HEK293 (cell line): ENCODE results near the gene SULT1C4.

Experiments
- CTCF ChIA-PET: fragments of 350-600 bp; formaldehyde crosslinking; extraction: SDS; loops from one replicate; lab custom pipeline; 2021; ENCODE audit warnings: antibody characterized with exemption; lab: Yijun Ruan, JAX
- POLR2A ChIA-PET: fragments of 300-600 bp; formaldehyde crosslinking; extraction: SDS; loops from one replicate; lab custom pipeline; 2020; ENCODE audit warnings: antibody characterized with exemption, inconsistent platforms; lab: Yijun Ruan, JAX
- H3K27ac ChIP-seq: fragments of 200-500 bp; sonication (Bioruptor generic); 2 replicates; pipeline ENCODE4 v1.5.1; 2014; ENCODE audit warnings: low read depth, low read length, control low read depth, inconsistent platforms; ENCODE audit errors: extremely low read depth
- H3K36me3 ChIP-seq, 2 experiments: fragments of 200-500 bp in 1 of 2; sonication (Bioruptor generic) in 1 of 2; 1 replicate in 1 of 2; 2 replicates in 1 of 2; pipeline ENCODE4 v1.5.1; 2014 to 2017; ENCODE audit warnings: inconsistent platforms in 2 of 2, low read length in 2 of 2; ENCODE audit not compliant: control insufficient read depth in 2 of 2, insufficient read depth in 1 of 2
- H3K4me1 ChIP-seq: fragments of 200-500 bp; sonication (Bioruptor generic); 2 replicates; pipeline ENCODE4 v1.5.1; 2014; ENCODE audit warnings: mild to moderate bottlenecking, low read length, inconsistent platforms; ENCODE audit not compliant: control insufficient read depth, insufficient read depth
- H3K4me3 ChIP-seq: 2 replicates; pipeline ENCODE4 v1.5.1; 2011; ENCODE audit warnings: low read depth, mild to moderate bottlenecking, control low read depth, low read length, moderate library complexity
- H3K9me3 ChIP-seq: fragments of 200-500 bp; sonication (Bioruptor generic); 2 replicates; pipeline ENCODE4 v1.5.1; 2014; ENCODE audit warnings: low read depth, low read length, inconsistent platforms; ENCODE audit not compliant: control insufficient read depth, insufficient read depth
- GLIS1 ChIP-seq: fragments of 450-650 bp; formaldehyde crosslinking; IDR thresholded peaks from 2 replicates; pipeline ENCODE4 v1.5.1; 2016; ENCODE audit warnings: missing biosample characterization, missing genetic modification characterization
- OVOL3 ChIP-seq: fragments of 450-650 bp; formaldehyde crosslinking; IDR thresholded peaks from 2 replicates; pipeline ENCODE4 v1.5.1; 2016; ENCODE audit warnings: missing biosample characterization, missing genetic modification characterization
- PRDM1 ChIP-seq: fragments of 450-650 bp; formaldehyde crosslinking; IDR thresholded peaks from 2 replicates; pipeline ENCODE4; 2016; ENCODE audit warnings: missing biosample characterization, missing genetic modification characterization
- REPIN1 ChIP-seq: fragments of 450-650 bp; formaldehyde crosslinking; IDR thresholded peaks from 2 replicates; pipeline ENCODE4 v1.5.1; 2017; ENCODE audit warnings: missing biosample characterization, missing genetic modification characterization, low read depth
- REST ChIP-seq: fragments of 450-650 bp; formaldehyde crosslinking; IDR thresholded peaks from 2 replicates; pipeline ENCODE4 v1.5.1; 2016; ENCODE audit warnings: missing biosample characterization, missing genetic modification characterization
- SCRT1 ChIP-seq: fragments of 450-650 bp; formaldehyde crosslinking; IDR thresholded peaks from 2 replicates; pipeline ENCODE4 v1.5.1; 2016; ENCODE audit warnings: missing biosample characterization, missing genetic modification characterization, borderline replicate concordance
- SCRT2 ChIP-seq: fragments of 450-650 bp; formaldehyde crosslinking; IDR thresholded peaks from 2 replicates; pipeline ENCODE4 v1.5.1; 2016; ENCODE audit warnings: missing biosample characterization, missing genetic modification characterization
- WT1 ChIP-seq: fragments of 450-650 bp; formaldehyde crosslinking; IDR thresholded peaks from 2 replicates; pipeline ENCODE4 v1.5.1; 2016; ENCODE audit warnings: missing biosample characterization, missing genetic modification characterization
- YY2 ChIP-seq: fragments of 450-650 bp; formaldehyde crosslinking; IDR thresholded peaks from 2 replicates; pipeline ENCODE4 v1.5.1; 2016; ENCODE audit warnings: missing biosample characterization, missing genetic modification characterization
- ZBTB21 ChIP-seq: fragments of 450-650 bp; formaldehyde crosslinking; IDR thresholded peaks from 2 replicates; pipeline ENCODE4 v1.5.1; 2017; ENCODE audit warnings: missing biosample characterization, missing genetic modification characterization
- ZBTB44 ChIP-seq: fragments of 450-650 bp; IDR thresholded peaks from 2 replicates; pipeline ENCODE4 v1.5.1; 2018; ENCODE audit warnings: missing biosample characterization, mild to moderate bottlenecking, missing genetic modification characterization
- ZBTB48 ChIP-seq: fragments of 450-650 bp; formaldehyde crosslinking; IDR thresholded peaks from 2 replicates; pipeline ENCODE4 v1.5.1; 2016; ENCODE audit warnings: missing biosample characterization, missing genetic modification characterization
- ZBTB7A ChIP-seq: fragments of 450-650 bp; formaldehyde crosslinking; IDR thresholded peaks from 2 replicates; pipeline ENCODE4 v1.5.1; 2016; ENCODE audit warnings: low read depth, missing biosample characterization, missing genetic modification characterization
- ZNF155 ChIP-seq: fragments of 450-650 bp; formaldehyde crosslinking; IDR thresholded peaks from 2 replicates; pipeline ENCODE4 v1.5.1; 2016; ENCODE audit warnings: missing biosample characterization, missing genetic modification characterization
- ZNF366 ChIP-seq: fragments of 450-650 bp; formaldehyde crosslinking; conservative IDR thresholded peaks from 2 replicates; pipeline ENCODE4 v1.5.1; 2016; ENCODE audit warnings: missing biosample characterization, missing genetic modification characterization
- ZNF548 ChIP-seq: fragments of 450-650 bp; formaldehyde crosslinking; IDR thresholded peaks from 2 replicates; pipeline ENCODE4 v1.5.1; 2016; ENCODE audit warnings: missing biosample characterization, missing genetic modification characterization
- ZNF561 ChIP-seq: fragments of 450-650 bp; IDR thresholded peaks from 2 replicates; pipeline ENCODE4 v1.5.1; 2018; ENCODE audit warnings: missing biosample characterization, missing genetic modification characterization, borderline replicate concordance
- ZNF610 ChIP-seq: fragments of 450-650 bp; formaldehyde crosslinking; IDR thresholded peaks from 2 replicates; pipeline ENCODE4 v1.5.1; 2016; ENCODE audit warnings: missing biosample characterization, missing genetic modification characterization, borderline replicate concordance
- ZNF830 ChIP-seq: fragments of 450-650 bp; IDR thresholded peaks from 2 replicates; pipeline ENCODE4 v1.5.0; 2018; ENCODE audit warnings: missing biosample characterization, missing genetic modification characterization, low read depth, mild to moderate bottlenecking, moderate library complexity
- TF ChIP-seq, protein P1 (sequence below): fragments of 450-650 bp; formaldehyde crosslinking; IDR thresholded peaks from 2 replicates; pipeline ENCODE4 v1.5.0; 2017; ENCODE audit warnings: missing biosample characterization, missing genetic modification characterization, borderline replicate concordance
- TF ChIP-seq, protein P2 (sequence below): fragments of 450-650 bp; formaldehyde crosslinking; IDR thresholded peaks from 2 replicates; pipeline ENCODE4 v1.5.1; 2016; ENCODE audit warnings: missing biosample characterization, missing genetic modification characterization, borderline replicate concordance

The SULT1C4 gene

GRCh38 chr2:108423502-108424251, 45.9 kb downstream of the SULT1C4 start (continued):
- no peak for TF ChIP-seq ZBTB44 (tag by site-specific recombination)
- no peak for TF ChIP-seq ZNF548 (tag by site-specific recombination)
- TF ChIP-seq ZBTB48: no peak
- TF ChIP-seq, all 188 proteins: peak for 0

DNA sequence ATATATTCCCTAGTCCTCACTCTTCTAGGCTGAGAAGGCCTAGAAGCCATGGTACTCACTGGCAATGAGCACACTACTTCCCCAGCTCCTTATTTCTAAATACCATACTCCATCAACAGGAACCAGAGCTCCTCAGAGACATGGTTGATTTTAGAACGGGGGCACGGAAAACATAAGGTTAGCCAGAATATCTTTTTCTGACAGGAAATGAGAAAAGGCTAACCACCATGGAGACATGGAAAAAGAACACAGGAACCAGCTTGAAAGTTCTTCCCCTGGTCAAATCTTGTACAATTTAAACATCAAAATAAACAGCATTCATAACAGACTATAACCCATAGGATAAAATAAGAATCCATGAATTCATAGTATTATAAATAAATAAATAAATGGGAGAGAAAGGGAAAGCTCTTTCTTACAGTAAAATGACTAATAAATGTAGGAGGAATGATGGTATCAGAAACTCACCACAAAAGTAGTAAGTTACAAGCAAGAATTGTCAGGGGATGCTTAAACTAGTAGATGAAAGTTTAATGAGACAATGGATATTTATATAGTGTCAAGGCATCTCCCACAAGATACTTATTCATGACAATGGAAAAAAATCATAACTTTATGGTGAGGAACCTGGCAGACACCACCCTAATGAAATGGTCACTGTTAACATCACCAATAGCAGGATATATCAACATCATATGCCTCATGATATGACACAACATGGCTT, 50.7 kb downstream of the SULT1C4 start:
- Histone ChIP-seq H3K36me3 (no peaks in the 10 kb centered on the region), H3K4me1 (no peaks in the 10 kb centered on the region), H3K4me3 (no peak overlapping the region), H3K9me3 (no peaks in the 10 kb centered on the region), H3K27ac (no peak overlapping the region)
- no peak for TF ChIP-seq ZNF610
- no peak for TF ChIP-seq ZNF155 (tag by site-specific recombination)
- no peak for TF ChIP-seq GLIS1 (tag by site-specific recombination)
- no peak for TF ChIP-seq ZBTB21 (tag by site-specific recombination)
- TF ChIP-seq WT1 (tag by site-specific recombination): no peak
- TF ChIP-seq ZBTB48: no peak
- no peak for TF ChIP-seq REPIN1 (tag by site-specific recombination)
- TF ChIP-seq PRDM1 (tag by site-specific recombination): no peak
- TF ChIP-seq SCRT1 (tag by site-specific recombination): no peak
- TF ChIP-seq REST: no peak
- TF ChIP-seq, protein P1, sequence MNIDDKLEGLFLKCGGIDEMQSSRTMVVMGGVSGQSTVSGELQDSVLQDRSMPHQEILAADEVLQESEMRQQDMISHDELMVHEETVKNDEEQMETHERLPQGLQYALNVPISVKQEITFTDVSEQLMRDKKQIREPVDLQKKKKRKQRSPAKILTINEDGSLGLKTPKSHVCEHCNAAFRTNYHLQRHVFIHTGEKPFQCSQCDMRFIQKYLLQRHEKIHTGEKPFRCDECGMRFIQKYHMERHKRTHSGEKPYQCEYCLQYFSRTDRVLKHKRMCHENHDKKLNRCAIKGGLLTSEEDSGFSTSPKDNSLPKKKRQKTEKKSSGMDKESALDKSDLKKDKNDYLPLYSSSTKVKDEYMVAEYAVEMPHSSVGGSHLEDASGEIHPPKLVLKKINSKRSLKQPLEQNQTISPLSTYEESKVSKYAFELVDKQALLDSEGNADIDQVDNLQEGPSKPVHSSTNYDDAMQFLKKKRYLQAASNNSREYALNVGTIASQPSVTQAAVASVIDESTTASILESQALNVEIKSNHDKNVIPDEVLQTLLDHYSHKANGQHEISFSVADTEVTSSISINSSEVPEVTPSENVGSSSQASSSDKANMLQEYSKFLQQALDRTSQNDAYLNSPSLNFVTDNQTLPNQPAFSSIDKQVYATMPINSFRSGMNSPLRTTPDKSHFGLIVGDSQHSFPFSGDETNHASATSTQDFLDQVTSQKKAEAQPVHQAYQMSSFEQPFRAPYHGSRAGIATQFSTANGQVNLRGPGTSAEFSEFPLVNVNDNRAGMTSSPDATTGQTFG (tag by site-specific recombination): no peak
- TF ChIP-seq ZNF830 (tag by site-specific recombination): no peak
- no peak for TF ChIP-seq OVOL3
- TF ChIP-seq, protein P2, sequence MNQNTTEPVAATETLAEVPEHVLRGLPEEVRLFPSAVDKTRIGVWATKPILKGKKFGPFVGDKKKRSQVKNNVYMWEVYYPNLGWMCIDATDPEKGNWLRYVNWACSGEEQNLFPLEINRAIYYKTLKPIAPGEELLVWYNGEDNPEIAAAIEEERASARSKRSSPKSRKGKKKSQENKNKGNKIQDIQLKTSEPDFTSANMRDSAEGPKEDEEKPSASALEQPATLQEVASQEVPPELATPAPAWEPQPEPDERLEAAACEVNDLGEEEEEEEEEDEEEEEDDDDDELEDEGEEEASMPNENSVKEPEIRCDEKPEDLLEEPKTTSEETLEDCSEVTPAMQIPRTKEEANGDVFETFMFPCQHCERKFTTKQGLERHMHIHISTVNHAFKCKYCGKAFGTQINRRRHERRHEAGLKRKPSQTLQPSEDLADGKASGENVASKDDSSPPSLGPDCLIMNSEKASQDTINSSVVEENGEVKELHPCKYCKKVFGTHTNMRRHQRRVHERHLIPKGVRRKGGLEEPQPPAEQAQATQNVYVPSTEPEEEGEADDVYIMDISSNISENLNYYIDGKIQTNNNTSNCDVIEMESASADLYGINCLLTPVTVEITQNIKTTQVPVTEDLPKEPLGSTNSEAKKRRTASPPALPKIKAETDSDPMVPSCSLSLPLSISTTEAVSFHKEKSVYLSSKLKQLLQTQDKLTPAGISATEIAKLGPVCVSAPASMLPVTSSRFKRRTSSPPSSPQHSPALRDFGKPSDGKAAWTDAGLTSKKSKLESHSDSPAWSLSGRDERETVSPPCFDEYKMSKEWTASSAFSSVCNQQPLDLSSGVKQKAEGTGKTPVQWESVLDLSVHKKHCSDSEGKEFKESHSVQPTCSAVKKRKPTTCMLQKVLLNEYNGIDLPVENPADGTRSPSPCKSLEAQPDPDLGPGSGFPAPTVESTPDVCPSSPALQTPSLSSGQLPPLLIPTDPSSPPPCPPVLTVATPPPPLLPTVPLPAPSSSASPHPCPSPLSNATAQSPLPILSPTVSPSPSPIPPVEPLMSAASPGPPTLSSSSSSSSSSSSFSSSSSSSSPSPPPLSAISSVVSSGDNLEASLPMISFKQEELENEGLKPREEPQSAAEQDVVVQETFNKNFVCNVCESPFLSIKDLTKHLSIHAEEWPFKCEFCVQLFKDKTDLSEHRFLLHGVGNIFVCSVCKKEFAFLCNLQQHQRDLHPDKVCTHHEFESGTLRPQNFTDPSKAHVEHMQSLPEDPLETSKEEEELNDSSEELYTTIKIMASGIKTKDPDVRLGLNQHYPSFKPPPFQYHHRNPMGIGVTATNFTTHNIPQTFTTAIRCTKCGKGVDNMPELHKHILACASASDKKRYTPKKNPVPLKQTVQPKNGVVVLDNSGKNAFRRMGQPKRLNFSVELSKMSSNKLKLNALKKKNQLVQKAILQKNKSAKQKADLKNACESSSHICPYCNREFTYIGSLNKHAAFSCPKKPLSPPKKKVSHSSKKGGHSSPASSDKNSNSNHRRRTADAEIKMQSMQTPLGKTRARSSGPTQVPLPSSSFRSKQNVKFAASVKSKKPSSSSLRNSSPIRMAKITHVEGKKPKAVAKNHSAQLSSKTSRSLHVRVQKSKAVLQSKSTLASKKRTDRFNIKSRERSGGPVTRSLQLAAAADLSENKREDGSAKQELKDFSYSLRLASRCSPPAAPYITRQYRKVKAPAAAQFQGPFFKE: no peak
- TF ChIP-seq YY2: no peak
- TF ChIP-seq ZNF366 (tag by site-specific recombination): no peak
- TF ChIP-seq ZBTB7A (tag by site-specific recombination): no peak
- no peak for TF ChIP-seq ZNF561
- no peak for TF ChIP-seq SCRT2 (tag by site-specific recombination)
- POLR2A ChIA-PET: no interaction called here
- CTCF ChIA-PET: no interaction called here
